ENCODE measurements around the gene CNTN4.

DNA sequence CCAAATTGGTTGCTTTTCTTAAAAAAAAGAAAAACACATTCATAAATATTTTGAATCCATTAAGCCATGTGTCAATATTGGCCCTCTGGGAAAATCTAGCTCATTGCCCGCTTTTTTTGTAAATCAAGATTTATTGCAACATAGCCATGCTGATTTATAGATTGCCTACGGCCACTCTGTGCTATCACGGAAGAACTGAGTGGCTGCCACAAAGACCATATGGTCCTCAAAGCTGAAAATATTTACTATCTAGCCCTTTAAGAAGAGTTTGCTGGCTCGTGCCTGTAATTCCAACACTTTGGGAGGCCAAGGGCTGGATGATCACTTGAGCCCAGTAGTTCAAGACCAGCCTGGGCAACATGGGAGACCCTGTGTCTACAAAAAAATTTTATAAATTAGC lies 965.6 kb downstream of the CNTN4 start:
- TF ChIP-seq, protein P1, sequence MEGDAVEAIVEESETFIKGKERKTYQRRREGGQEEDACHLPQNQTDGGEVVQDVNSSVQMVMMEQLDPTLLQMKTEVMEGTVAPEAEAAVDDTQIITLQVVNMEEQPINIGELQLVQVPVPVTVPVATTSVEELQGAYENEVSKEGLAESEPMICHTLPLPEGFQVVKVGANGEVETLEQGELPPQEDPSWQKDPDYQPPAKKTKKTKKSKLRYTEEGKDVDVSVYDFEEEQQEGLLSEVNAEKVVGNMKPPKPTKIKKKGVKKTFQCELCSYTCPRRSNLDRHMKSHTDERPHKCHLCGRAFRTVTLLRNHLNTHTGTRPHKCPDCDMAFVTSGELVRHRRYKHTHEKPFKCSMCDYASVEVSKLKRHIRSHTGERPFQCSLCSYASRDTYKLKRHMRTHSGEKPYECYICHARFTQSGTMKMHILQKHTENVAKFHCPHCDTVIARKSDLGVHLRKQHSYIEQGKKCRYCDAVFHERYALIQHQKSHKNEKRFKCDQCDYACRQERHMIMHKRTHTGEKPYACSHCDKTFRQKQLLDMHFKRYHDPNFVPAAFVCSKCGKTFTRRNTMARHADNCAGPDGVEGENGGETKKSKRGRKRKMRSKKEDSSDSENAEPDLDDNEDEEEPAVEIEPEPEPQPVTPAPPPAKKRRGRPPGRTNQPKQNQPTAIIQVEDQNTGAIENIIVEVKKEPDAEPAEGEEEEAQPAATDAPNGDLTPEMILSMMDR (IDR thresholded peaks at IDR 0.05), result no peak
- TF ChIP-seq POLR2A (IDR thresholded peaks at IDR 0.05) (no peak), POLR2AphosphoS5 (IDR thresholded peaks at IDR 0.05; ENCODE audit: insufficient read depth in 1 of 2, low read depth in 1 of 2) (no peak)

Measured in vagina (tissue), 2 donors.